GM12878 (cell line): ENCODE data around the gene AUNIP. TPM values are rescaled to one million over a fixed set of nuclear protein-coding genes. Genes with fewer than 3 reads are reported as not detected.

Experiments used
- ATAC-seq: fragments of 200-7000 bp; cut with Tn5 transposase; 3 replicates; pipeline ENCODE4 v1.9.1; 2020; ENCODE audit warnings: mild to moderate bottlenecking, moderate library complexity
- BruUV-seq: library from RNA; stranded (reverse); fragments of 400-500 nt; replicated peaks from 2 replicates; lab custom pipeline; 2021; lab: Mats Ljungman, UMichigan
- CTCF ChIA-PET: fragments of 300-600 bp; sonication (Branson Sonifier 250); formaldehyde crosslinking; extraction: SDS; loops from one replicate; lab custom pipeline; 2021; ENCODE audit warnings: inconsistent platforms; lab: Yijun Ruan, JAX
- POLR2A ChIA-PET: fragments of 350-600 bp; formaldehyde crosslinking; extraction: SDS; loops from one replicate; lab custom pipeline; 2021; ENCODE audit warnings: inconsistent platforms; lab: Charles Lee
- RAD21 ChIA-PET: fragments of 300-600 bp; sonication (Branson Sonifier 250); formaldehyde crosslinking; loops from one replicate; lab custom pipeline; 2023; ENCODE audit warnings: antibody characterized with exemption; ENCODE audit not compliant: unreplicated experiment; lab: Charles Lee
- SMC1A ChIA-PET: fragments of 300-600 bp; sonication (Branson Sonifier 250); formaldehyde crosslinking; loops from one replicate; lab custom pipeline; 2023; ENCODE audit not compliant: unreplicated experiment, uncharacterized antibody; lab: Charles Lee
- DNase-seq: peaks from one replicate; pipeline ENCODE4 v3.0.0-alpha.2; 2011; ENCODE audit warnings: low read depth, low spot score
- FAIRE-seq: peaks from 3 replicates; lab custom pipeline; 2011; peaks lifted over from hg19 to GRCh38; lab: Jason Lieb, UNC
- H2AFZ ChIP-seq: 2 replicates; pipeline ENCODE4 v1.6.0; 2011; ENCODE audit warnings: low read depth, low read length, control low read depth; ENCODE audit not compliant: control insufficient read depth
- H3K27ac ChIP-seq: 2 replicates; pipeline ENCODE4 v1.5.1; 2011; ENCODE audit warnings: control low read depth; ENCODE audit not compliant: control insufficient read depth, insufficient read depth
- H3K27me3 ChIP-seq, 2 experiments: replicated peaks in 1 of 2; 2 replicates each; pipeline versions ENCODE4 v1.6.0 to v1.6.1; 2011; ENCODE audit warnings: low read length in 1 of 2; ENCODE audit not compliant: control insufficient read depth in 2 of 2, insufficient read depth in 2 of 2
- H3K36me3 ChIP-seq, 2 experiments: 2 replicates each; pipeline ENCODE4 v1.5.1; 2011; ENCODE audit warnings: low read length in 1 of 2; ENCODE audit not compliant: control insufficient read depth in 2 of 2, insufficient read depth in 2 of 2
- H3K4me1 ChIP-seq: 2 replicates; pipeline ENCODE4 v1.6.1; 2011; ENCODE audit warnings: mild to moderate bottlenecking, low read length, moderate library complexity, mixed read lengths; ENCODE audit not compliant: control insufficient read depth, insufficient read depth
- H3K4me2 ChIP-seq: 2 replicates; pipeline ENCODE4 v1.6.0; 2011; ENCODE audit warnings: control low read depth; ENCODE audit not compliant: control insufficient read depth, insufficient read depth
- H3K4me3 ChIP-seq: fragments of 200-600 bp; sonication (generic); 2 replicates; pipeline ENCODE4 v1.5.1; 2016
- H3K79me2 ChIP-seq: 2 replicates; pipeline ENCODE4 v1.6.0; 2011; ENCODE audit warnings: low read length; ENCODE audit not compliant: control insufficient read depth, insufficient read depth
- H3K9ac ChIP-seq: 2 replicates; pipeline ENCODE4 v1.8.0; 2011; ENCODE audit warnings: low read length, control low read depth, mixed read lengths; ENCODE audit not compliant: control insufficient read depth, insufficient read depth
- H3K9me3 ChIP-seq: replicated peaks from 3 replicates; pipeline ENCODE4 v1.5.1; 2011; ENCODE audit warnings: mild to moderate bottlenecking, low read length; ENCODE audit not compliant: control insufficient read depth, insufficient read depth
- H4K20me1 ChIP-seq: 2 replicates; pipeline ENCODE4 v1.6.0; 2011; ENCODE audit not compliant: control insufficient read depth, insufficient read depth
- ASH2L ChIP-seq: fragments of 300-600, 200-600 bp; sonication (generic); IDR thresholded peaks from 2 replicates; pipeline ENCODE4 v1.6.1; 2017; ENCODE audit warnings: low read depth, mild to moderate bottlenecking, borderline replicate concordance
- BACH1 ChIP-seq: fragments of 450-650 bp; IDR thresholded peaks from 2 replicates; pipeline ENCODE4 v1.6.1; 2017; ENCODE audit warnings: mild to moderate bottlenecking, borderline replicate concordance
- BHLHE40 ChIP-seq, 2 experiments: fragments of 450-650 bp in 1 of 2; IDR thresholded peaks; 2 replicates each; pipeline ENCODE4 v1.6.1; 2011 to 2017; ENCODE audit warnings: low read depth in 2 of 2, borderline replicate concordance in 1 of 2, improper control_type of control experiment in 1 of 2, low read length in 1 of 2, mild to moderate bottlenecking in 1 of 2
- BMI1 ChIP-seq: fragments of 450-650 bp; IDR thresholded peaks from 2 replicates; pipeline ENCODE4 v1.6.1; 2016; ENCODE audit warnings: mild to moderate bottlenecking, moderate library complexity, borderline replicate concordance
- CREM ChIP-seq: IDR thresholded peaks from 2 replicates; pipeline ENCODE4 v1.6.1; 2014; ENCODE audit warnings: antibody characterized with exemption, low read depth
- E4F1 ChIP-seq: fragments of 450-650 bp; IDR thresholded peaks from 2 replicates; pipeline ENCODE4 v1.6.1; 2018; ENCODE audit warnings: borderline replicate concordance, mild to moderate bottlenecking; ENCODE audit not compliant: partially characterized antibody
- NR2C1 ChIP-seq: fragments of 450-650 bp; IDR thresholded peaks from 2 replicates; pipeline ENCODE4 v1.6.1; 2017; ENCODE audit warnings: antibody characterized with exemption, mild to moderate bottlenecking, moderate library complexity
- POU2F2 ChIP-seq: IDR thresholded peaks from 3 replicates; pipeline ENCODE4 v1.6.1; 2011; ENCODE audit warnings: low read depth, mild to moderate bottlenecking, low read length, borderline replicate concordance
- RBBP5 ChIP-seq: fragments of 200-600 bp; sonication (generic); conservative IDR thresholded peaks from 2 replicates; pipeline ENCODE4 v1.6.1; 2016
- RELB ChIP-seq: fragments of 450-650 bp; IDR thresholded peaks from 2 replicates; pipeline ENCODE4 v1.6.1; 2017; ENCODE audit warnings: low read depth, mild to moderate bottlenecking, moderate library complexity
- ZSCAN29 ChIP-seq: fragments of 450-650 bp; IDR thresholded peaks from 2 replicates; pipeline ENCODE4 v1.6.1; 2017; ENCODE audit warnings: mild to moderate bottlenecking, moderate library complexity
- WGBS: methylation state at CpG from one replicate; pipeline ENCODE4 v1.1.6; 2016; ENCODE audit warnings: low lambda C conversion rate; ENCODE audit not compliant: insufficient replicate concordance, insufficient coverage; ENCODE audit errors: missing lambda C conversion rate; 5-methylcytosine and 5-hydroxymethylcytosine counted together
- in situ Hi-C: fragments of 300-500 bp; cut with MboI; formaldehyde crosslinking; loops from 9 replicates; pipeline ENCODE4 v1.14.3; 2018; ENCODE audit warnings: mixed read lengths
- intact Hi-C: fragments of 100-400 bp; cut with micrococcal nuclease; formaldehyde crosslinking; loops from one replicate; pipeline ENCODE4 v1.14.2; 2022; ENCODE audit not compliant: unreplicated experiment
- polyA plus RNA-seq, 11 experiments: library from polyadenylated mRNA; depleted of rRNA in 4 of 11; unstranded in 6 of 11; stranded (reverse) in 5 of 11; fragments of >200 nt; fragmentation: Nextera tagmentation in 4 of 11; fragmentation: Illumina TruSeq in 1 of 11; extraction: Ambion mirVana in 4 of 11; extraction: Trizol in 1 of 11; gene quantifications; 1 replicate in 1 of 11; 2 replicates in 10 of 11; pipeline versions ENCODE4 v1.2.1 to v1.2.3, GENCODE V29; 2011 to 2016; ENCODE audit warnings: inconsistent platforms in 2 of 11, missing spikeins in 2 of 11, low read depth in 1 of 11
- total RNA-seq, 4 experiments: library from RNA; depleted of rRNA in 3 of 4; stranded (reverse); fragments of >200 nt in 3 of 4; fragmentation: Illumina TruSeq in 1 of 4; extraction: Trizol in 1 of 4; gene quantifications; 2 replicates each; pipeline versions ENCODE4 v1.2.1 to v1.2.3, GENCODE V29; 2013 to 2021
- TF ChIP-seq, protein P1 (sequence below): IDR thresholded peaks from 2 replicates; pipeline ENCODE4 v1.6.1; 2012; ENCODE audit warnings: low read depth, low read length, improper control_type of control experiment

Gene AUNIP
- total and polyA plus RNA-seq, 10 of the 15 experiments (the other 5 are each of a cell fraction or from before 2014, with no cell fraction given): 3.9 to 20.0 (median 12.7) TPM

DNA sequence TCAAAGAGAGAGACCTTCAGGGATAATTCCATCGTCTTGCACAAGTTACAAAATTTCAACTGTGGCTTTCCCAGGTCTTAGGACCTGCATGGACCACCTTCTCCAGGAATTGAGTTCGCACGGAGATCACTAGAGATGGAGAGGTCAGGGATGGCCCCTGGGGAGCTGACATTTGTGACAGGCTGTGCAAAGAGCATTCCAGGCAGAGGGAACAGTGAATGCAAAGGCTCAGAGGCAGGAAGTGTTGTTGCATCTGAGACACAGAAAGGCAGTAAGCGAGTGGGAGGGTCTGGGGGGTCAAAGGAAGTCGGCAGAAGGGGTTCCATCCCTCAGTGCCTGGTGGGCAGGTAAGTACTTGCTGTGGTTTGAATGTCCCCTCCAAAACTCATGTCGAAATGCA, 68.8 kb downstream of the AUNIP start:
- no peak overlapping the region for H3K9ac ChIP-seq

DNA sequence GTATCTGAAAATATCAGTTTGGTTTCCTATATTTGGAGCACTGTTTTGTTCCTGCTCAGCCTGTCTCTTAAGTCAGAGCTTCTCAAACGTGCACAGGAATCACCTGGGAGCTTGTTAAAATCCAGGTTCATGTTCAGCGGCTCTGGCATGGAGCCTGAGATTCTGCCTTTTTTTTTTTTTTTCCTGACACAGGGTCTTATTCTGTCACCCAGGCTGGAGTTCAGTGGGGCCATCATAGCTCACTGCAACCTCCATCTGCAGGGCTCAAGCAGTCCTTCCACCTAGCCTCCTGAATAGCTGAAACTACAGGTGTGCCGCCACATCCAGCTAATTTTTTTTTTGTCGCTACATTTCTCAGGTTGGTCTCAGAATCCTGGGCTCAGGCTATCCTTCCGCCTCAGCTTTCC, 71.5 kb downstream of the AUNIP start:
- Histone ChIP-seq H3K36me3 (no peaks in the 10 kb centered on the region), H2AFZ (no peak overlapping the region), H4K20me1 (no peaks in the 10 kb centered on the region), H3K4me3 (no peak overlapping the region), H3K9me3 (no peaks in the 10 kb centered on the region), H3K4me1 (no peaks in the 10 kb centered on the region), H3K9ac (no peak overlapping the region), H3K27ac (no peak overlapping the region), H3K79me2 (no peaks in the 10 kb centered on the region), H3K27me3 (peaks cover 4 to 6% of the 10 kb centered on the region in 2 experiments), H3K4me2 (no peak overlapping the region)
- in situ Hi-C loops: no loop called here
- WGBS: 53% methylated on average over 5 of the region's 5 CpGs
- ChIA-PET SMC1A (interaction anchor here (0.6 to 1.5 kb wide), 2 partner anchors 8 to 26 kb away, joined by 4 to 6 read pairs; no protein-coding TSS in a partner anchor), CTCF (interaction anchor here (0.7 to 1.5 kb wide), 3 partner anchors 15 to 239 kb away, joined by 3 to 6 read pairs (median 3); no protein-coding TSS in a partner anchor), RAD21 (interaction anchor here (0.5 to 0.8 kb wide), 2 partner anchors 112 to 704 kb away, joined by 3 to 4 read pairs; no protein-coding TSS in a partner anchor), POLR2A (interaction anchor here (0.5 kb wide), 1 partner anchor 208 kb away, joined by 3 read pairs; no protein-coding TSS in a partner anchor)
- no peak for FAIRE-seq
- no peak for DNase-seq
- BruUV-seq: no TSS peak
- intact Hi-C loops: no loop called here
- ATAC-seq: no peak
- TF ChIP-seq RELB (no peak), CREM (no peak), E4F1 (no peak), BMI1 (no peak), NR2C1 (no peak), ZSCAN29 (no peak), ASH2L (no peak), BHLHE40 (IDR thresholded peaks at IDR 0.05; ENCODE audit: borderline replicate concordance in 1 of 2, low read depth in 2 of 2, low read length in 1 of 2) (no peak), POU2F2 (no peak)

More for the DNA sequence above, 68.8 kb downstream of the AUNIP start:
- BruUV-seq: no TSS peak
- DNase-seq (no peak), ATAC-seq (no peak), FAIRE-seq (no peak)
- POLR2A ChIA-PET: no interaction called here
- intact Hi-C loops (no loop called here), in situ Hi-C loops (loop anchor here (5.0 kb wide), 1 partner anchor 48 kb away; no protein-coding TSS in a partner anchor)
- Histone ChIP-seq H3K9me3 (no peaks in the 10 kb centered on the region), H3K4me3 (no peak overlapping the region), H4K20me1 (no peaks in the 10 kb centered on the region), H3K27me3 (peaks cover 4 to 5% of the 10 kb centered on the region in 2 experiments), H3K4me1 (no peaks in the 10 kb centered on the region), H3K36me3 (no peaks in the 10 kb centered on the region), H3K79me2 (no peaks in the 10 kb centered on the region), H3K4me2 (no peak overlapping the region), H2AFZ (no peak overlapping the region), H3K27ac (no peak overlapping the region)
- SMC1A ChIA-PET: no interaction called here
- CTCF ChIA-PET: no interaction called here
- RAD21 ChIA-PET: no interaction called here
- TF ChIP-seq BACH1: no peak
- TF ChIP-seq, protein P1, sequence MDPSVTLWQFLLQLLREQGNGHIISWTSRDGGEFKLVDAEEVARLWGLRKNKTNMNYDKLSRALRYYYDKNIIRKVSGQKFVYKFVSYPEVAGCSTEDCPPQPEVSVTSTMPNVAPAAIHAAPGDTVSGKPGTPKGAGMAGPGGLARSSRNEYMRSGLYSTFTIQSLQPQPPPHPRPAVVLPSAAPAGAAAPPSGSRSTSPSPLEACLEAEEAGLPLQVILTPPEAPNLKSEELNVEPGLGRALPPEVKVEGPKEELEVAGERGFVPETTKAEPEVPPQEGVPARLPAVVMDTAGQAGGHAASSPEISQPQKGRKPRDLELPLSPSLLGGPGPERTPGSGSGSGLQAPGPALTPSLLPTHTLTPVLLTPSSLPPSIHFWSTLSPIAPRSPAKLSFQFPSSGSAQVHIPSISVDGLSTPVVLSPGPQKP: no peak
- no peak for TF ChIP-seq NR2C1
- TF ChIP-seq RBBP5: no peak
- WGBS: 6% methylated on average over 6 of the region's 6 CpGs
